Uterus (tissue), 2 donors: Measurements from ENCODE around the gene RBFOX1.

ENCODE experiments used
- POLR2A ChIP-seq, 2 donors: fragments of 450-650 bp; IDR thresholded peaks; one replicate each; pipeline ENCODE4 v1.6.1; 2016; ENCODE audit warnings: antibody characterized with exemption in 2 of 2, mild to moderate bottlenecking in 1 of 2, moderate library complexity in 1 of 2
- TF ChIP-seq, protein P1 (sequence below), 4 experiments: fragments of 200-600 bp in 2 of 4; fragments of 450-650 bp in 2 of 4; sonication (generic) in 2 of 4; IDR thresholded peaks; one replicate each; pipeline ENCODE4 v1.5.1; 2016 to 2019; ENCODE audit warnings: antibody characterized with exemption in 4 of 4, mild to moderate bottlenecking in 2 of 4, moderate library complexity in 1 of 4

DNA sequence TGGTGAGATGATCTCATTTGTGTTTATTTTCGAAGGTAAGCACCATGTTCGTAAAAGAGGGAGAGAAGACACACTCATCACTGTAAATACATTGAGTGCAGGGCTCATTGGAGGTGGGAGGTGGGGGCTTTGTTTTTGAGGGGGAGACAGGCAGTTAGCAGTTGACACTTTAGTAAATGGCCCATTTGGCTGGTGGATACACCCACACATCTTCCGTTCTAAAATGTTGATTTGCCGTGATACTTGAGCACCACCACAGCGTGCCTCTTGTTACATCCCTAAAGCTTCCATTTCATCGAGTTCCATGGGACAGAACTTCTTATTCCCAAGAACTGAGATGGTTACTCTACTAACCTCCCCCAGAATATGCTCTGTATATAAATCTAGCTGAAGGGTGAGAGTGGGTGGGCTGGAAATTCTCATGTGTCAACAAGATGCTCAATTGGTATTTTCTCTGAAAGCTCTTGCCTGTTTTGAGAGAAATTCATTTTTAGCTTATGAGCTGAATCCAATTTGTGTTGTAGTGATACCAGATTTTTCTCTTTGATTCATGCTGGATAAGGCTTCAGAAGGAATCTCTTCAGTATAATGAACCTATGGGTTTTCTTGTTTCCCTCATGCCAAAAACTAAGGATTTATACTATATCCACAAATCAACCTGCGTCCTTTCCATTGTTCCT, 314.3 kb downstream of the RBFOX1 start:
- TF ChIP-seq, protein P1, sequence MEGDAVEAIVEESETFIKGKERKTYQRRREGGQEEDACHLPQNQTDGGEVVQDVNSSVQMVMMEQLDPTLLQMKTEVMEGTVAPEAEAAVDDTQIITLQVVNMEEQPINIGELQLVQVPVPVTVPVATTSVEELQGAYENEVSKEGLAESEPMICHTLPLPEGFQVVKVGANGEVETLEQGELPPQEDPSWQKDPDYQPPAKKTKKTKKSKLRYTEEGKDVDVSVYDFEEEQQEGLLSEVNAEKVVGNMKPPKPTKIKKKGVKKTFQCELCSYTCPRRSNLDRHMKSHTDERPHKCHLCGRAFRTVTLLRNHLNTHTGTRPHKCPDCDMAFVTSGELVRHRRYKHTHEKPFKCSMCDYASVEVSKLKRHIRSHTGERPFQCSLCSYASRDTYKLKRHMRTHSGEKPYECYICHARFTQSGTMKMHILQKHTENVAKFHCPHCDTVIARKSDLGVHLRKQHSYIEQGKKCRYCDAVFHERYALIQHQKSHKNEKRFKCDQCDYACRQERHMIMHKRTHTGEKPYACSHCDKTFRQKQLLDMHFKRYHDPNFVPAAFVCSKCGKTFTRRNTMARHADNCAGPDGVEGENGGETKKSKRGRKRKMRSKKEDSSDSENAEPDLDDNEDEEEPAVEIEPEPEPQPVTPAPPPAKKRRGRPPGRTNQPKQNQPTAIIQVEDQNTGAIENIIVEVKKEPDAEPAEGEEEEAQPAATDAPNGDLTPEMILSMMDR (IDR thresholded peaks at IDR 0.05) = no peak
- TF ChIP-seq POLR2A (IDR thresholded peaks at IDR 0.05) = no peak
